ENCODE measurements around the gene C1QL2.

Gene C1QL2

DNA sequence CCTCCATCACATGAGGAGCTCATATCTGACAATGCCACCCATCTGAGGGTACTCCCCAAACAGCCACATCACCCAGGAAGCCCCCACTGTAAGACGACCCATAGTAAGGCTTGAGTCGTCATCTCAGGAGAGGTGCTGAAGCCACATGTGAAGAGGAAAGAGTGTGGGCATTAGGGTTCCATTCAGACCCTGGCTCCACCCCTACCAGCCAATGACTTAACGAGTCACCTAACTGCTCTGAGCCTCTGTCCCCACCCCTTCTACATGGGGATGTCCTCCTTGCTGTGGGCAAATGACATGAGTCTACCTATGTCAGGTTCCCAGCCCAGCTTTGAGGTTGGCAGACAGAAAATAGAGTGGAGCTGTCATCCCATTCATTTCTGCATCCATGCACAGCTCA, 46.3 kb downstream of the C1QL2 start:
- TF ChIP-seq, protein P1, sequence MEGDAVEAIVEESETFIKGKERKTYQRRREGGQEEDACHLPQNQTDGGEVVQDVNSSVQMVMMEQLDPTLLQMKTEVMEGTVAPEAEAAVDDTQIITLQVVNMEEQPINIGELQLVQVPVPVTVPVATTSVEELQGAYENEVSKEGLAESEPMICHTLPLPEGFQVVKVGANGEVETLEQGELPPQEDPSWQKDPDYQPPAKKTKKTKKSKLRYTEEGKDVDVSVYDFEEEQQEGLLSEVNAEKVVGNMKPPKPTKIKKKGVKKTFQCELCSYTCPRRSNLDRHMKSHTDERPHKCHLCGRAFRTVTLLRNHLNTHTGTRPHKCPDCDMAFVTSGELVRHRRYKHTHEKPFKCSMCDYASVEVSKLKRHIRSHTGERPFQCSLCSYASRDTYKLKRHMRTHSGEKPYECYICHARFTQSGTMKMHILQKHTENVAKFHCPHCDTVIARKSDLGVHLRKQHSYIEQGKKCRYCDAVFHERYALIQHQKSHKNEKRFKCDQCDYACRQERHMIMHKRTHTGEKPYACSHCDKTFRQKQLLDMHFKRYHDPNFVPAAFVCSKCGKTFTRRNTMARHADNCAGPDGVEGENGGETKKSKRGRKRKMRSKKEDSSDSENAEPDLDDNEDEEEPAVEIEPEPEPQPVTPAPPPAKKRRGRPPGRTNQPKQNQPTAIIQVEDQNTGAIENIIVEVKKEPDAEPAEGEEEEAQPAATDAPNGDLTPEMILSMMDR (IDR thresholded peaks at IDR 0.05; ENCODE audit: low read depth, low read length, missing control alignments) = no peak
- DNase-seq (ENCODE audit: extremely low read depth, low read depth) = no peak
- no peak overlapping the region for H3K4me3 ChIP-seq (replicated peaks; ENCODE audit: low read depth, low read length)

DNA sequence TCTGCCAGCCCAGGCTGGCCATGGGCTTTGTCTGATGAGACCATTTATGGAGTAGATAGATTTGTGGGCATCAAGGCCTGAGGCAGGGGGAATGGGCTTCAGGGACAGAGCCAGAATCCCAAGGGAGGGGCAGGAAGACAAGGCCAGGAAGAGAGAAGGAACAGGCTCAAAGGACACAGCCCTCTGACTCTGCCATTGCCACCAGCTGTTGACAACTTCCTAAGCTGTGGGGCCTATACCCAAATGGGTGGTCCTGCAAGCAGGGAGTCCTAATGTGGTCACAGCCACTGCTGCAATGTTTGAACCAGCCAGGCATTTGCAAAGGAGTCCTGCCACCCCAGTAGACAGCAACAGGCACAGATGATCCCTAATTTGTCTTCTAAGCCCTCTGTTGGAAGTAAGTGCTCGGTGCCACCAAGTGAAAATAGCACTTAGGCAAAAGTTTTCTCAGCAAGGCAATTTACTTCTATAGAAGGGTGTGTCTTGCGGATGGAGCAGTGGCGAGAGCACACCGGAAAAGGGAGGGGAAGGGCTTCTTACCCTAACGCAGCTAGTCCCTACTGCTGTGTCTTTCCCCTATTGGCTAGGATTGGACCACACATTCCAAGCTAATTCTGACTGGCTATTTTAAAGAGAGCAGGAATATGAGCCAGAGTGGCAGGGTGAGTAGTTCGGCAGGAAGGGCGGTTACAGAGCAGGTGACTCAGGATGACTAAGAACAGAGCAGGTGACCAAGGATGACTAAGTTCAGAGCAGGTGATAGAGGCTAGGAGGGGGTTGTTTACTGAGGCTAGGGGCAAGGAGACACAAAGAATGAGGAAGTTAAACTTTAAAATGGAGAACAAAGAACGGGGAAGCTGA, 47.2 kb downstream of the C1QL2 start:
- TF ChIP-seq, protein P1 (IDR thresholded peaks at IDR 0.05; ENCODE audit: low read depth, low read length, missing control alignments) = no peak
- H3K4me3 ChIP-seq (replicated peaks; ENCODE audit: low read depth, low read length) = no peak overlapping the region
- DNase-seq (ENCODE audit: extremely low read depth, low read depth) = no peak

DNA sequence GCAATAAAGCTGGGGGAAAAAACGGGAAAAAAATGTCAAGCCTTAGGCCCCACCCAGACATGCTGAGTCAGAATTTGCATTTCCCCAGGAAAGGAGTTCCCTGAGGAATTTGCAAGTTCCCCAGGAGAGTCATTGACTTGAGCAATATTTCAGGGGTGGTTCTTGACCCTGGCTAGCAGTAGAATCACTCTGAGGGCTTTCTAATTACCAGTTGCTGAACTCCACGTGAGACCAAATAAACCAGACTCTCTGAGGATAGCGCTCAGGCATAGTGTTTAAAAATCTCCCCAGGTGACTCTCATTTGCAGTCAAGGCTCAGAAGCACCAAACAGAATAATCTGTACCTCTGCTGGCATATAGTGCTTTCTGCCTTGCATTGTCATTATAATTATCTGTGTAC, 48.7 kb downstream of the C1QL2 start:
- no peak for DNase-seq (ENCODE audit: extremely low read depth, low read depth)
- TF ChIP-seq, protein P1 (IDR thresholded peaks at IDR 0.05; ENCODE audit: low read depth, low read length, missing control alignments) = no peak

DNA sequence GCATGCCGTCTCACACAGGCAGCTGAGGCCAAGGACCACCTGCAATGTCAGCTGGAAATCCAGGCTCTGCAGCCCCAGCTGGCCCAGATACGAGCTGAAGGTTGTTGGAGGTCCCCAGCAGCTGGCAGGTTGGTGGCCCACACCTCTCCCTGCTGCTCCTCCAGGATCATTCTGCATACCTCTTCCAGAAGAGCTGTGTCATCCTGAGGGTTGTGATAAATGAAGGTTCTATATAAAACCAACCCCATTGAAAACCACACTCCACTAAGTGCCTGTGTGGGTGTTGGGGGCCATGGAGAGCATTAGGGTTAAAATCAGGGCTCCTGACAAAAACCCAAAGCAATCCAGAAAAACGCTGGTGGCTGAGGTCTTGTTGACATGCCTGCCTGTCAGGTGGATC, 50.4 kb downstream of the C1QL2 start:
- H3K4me3 ChIP-seq (replicated peaks; ENCODE audit: low read depth, low read length) = no peak overlapping the region
- TF ChIP-seq, protein P1 (IDR thresholded peaks at IDR 0.05; ENCODE audit: low read depth, low read length, missing control alignments) = no peak
- no peak for DNase-seq (ENCODE audit: extremely low read depth, low read depth)

More for the DNA sequence above, 48.7 kb downstream of the C1QL2 start:
- H3K4me3 ChIP-seq (replicated peaks; ENCODE audit: low read depth, low read length) = no peak overlapping the region

DNA sequence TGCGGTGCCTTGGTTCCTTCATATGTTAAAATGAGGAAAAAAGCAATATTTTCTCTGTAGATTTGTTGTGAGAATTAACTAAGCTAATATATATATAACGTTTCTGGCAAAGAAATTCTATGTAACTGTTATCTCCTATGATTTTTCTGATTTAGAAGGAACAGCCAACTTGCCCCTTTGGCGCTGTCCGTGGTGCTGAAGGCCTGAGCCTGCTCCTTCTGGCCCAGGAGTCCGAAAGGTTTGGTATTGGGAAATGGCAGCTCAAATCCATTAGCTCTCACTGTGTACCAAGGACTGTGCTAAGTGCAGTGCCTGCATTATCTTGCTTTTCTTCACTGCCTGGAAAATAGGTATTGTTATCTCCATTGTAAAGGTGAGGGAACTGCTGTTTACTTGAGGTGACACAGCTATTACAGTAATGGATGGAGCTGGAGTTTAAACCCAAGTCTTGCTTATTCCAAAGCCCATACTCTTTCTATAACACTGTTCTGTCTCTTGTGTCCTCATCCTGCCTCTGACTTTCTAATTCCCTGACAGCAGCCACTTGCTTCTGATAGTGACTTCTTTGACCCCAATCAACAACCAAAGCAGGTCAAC, 52.2 kb downstream of the C1QL2 start:
- TF ChIP-seq, protein P1 (IDR thresholded peaks at IDR 0.05; ENCODE audit: low read depth, low read length, missing control alignments) = no peak
- H3K4me3 ChIP-seq (replicated peaks; ENCODE audit: low read depth, low read length) = no peak overlapping the region
- DNase-seq (ENCODE audit: extremely low read depth, low read depth) = peak; percentile 7
